GM21423 (cell line): ENCODE measurements around the gene HNRNPA3.
"Not testable (repeated sequence)": the region's sequence is repeated elsewhere in the genome, so short reads cannot be mapped to it uniquely, and the experiment has no call there.

Experiments
- ATAC-seq: cut with Tn5 transposase; IDR thresholded peaks from one replicate; pipeline ENCODE4 v1.9.1; 2021; ENCODE audit warnings: mild to moderate bottlenecking, moderate library complexity; ENCODE audit not compliant: unreplicated experiment

Gene HNRNPA3

DNA sequence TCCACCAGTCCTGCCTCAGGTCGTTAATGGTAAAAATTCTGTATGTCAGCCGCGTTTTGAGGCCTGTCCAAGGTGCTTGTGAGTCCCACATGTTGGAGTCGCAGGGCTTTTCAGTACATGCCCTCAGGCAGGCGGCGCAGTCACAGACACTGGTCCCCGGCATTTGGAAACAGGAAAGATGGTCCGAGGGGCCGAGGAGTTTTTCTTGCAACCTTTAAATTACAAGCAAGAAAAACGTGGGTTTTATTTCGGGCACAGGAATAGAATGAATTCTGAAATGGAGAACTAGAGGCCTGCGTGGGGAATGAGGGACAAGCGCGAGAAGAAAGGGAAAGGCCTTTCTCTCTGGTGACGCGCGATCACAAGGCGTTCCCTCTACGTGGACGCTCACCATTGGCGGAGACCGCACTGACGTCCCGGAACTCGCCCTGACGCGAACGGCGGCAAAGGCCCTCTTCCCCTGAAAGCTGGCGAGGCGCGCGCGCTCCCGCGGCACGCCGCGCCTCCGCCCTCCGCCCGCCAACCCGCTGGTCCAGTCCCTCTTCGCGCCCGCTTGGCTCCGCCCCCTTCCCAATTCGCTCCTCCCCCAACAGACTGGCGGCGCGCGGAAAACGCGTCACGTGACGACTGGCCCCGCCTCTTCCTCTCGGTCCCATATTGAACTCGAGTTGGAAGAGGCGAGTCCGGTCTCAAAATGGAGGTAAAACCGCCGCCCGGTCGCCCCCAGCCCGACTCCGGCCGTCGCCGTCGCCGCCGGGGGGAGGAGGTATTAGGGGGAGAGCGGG is at the start of gene HNRNPA3:
HNRNPA3 (plus strand) TSS at position 689 of the 785 bp plus-strand sequence; CDS start at position 695, 6 bp downstream.
- ATAC-seq: peak; percentile 92

DNA sequence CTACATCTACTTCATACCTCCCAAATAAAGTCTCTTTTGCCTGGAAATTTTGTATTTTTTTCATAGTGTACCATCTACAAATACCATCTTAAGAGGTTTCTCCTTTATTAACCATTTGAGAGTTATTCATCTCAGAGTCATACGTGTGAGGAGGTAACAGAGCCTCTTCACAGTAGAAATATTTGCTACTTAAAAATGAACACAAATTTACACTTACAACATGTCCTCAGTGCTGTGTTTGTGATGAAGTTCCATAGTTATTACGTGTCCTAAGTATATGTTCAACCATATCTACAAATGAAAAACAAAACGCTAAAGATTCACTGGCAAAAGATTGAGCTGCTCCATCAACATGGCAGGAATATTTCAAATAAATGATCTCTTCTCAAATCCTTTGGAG is 48.5 kb upstream of the HNRNPA3 start:
- no peak for ATAC-seq

DNA sequence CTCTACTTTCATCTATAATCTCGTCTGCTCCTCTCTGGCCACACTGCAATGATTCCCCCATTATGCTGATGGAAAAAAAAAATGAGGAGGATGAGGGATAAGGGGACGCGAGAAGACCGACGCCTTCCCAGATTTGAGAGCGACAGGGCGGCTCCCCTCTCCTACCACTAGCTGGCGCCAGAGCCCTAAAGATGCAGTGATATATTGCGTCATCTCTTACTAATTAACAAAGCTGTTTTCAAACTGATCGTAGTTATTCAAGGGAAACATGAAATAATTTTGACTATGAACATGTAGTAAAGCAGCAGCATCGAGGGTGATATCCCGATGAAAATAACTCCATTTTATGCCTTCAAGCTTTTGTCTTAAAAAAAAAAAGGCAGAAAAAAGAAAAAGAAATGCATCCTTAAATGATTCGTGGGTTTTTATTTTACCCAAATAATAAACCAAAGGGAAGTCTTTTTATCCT is 48.0 kb upstream of the HNRNPA3 start:
- peak; percentile 55 for ATAC-seq

DNA sequence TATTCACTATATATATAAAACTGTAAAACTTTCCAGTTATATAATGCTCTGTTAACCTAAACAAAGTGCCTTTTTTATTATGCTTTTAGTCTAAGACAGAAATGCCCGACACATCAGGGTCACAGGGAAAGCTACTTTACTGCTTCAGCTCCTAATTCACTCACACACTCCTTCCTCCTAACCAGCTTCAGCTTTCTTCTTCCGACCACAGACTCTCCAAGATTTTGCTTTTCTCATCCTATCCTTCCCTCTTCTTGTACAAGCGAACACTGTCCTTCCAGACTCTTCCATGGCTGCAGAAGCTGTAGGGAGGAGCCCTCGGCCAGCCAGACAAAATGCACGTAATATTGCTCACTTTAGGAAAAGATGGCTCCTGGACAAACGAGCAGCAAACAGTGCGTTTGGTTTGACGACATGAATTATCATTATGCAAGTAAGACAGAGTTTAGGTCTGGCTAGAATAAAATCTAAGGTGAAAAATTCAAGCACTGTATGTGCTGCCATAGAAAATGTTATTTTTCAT is 47.5 kb upstream of the HNRNPA3 start:
- no peak for ATAC-seq

DNA sequence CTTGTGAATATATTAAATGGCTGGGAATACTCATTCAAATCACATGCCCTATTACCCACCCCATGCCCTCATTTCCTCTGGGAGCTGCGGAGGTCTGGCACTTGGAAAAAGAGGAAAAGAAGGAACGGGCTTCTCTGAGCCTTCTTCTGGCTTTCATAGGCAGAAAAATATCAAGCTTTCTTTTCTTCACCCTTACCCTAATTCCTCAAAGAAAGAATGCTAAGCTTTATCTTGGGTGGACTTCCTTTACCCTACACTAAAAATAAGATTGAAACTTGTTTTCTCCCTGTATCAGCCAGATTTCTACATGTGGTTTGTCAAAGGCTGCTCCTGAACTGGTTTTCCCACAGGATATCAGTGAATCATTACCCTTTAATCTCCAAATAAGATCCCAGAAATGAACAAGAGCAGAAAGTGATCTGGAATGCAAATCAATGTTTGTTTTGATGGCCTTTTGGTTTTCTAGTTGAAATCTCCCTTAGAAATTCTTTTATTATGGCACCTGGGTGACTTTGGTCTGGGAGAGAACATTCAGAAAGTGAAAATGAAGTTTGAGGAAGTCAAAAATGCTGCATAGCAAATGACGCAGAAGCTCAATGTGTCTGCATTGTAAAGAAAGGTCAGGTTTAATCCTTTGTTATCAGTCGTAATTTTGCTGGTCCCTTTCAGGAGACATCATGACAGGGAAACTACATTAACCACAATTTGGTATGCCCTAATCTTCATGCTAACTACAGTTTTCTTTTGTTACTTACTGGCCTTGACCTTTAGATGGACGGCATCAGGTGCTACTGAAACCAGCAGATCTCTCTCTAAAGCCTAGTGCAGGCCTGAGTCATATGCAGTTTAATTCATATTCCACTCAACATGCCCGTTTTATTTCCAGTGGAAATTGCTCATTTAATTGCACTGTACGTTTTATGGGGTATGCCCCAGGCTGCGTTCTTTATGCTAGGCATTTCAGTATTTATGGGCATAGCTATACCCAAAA is 46.6 kb upstream of the HNRNPA3 start:
- peak; percentile 63 for ATAC-seq

DNA sequence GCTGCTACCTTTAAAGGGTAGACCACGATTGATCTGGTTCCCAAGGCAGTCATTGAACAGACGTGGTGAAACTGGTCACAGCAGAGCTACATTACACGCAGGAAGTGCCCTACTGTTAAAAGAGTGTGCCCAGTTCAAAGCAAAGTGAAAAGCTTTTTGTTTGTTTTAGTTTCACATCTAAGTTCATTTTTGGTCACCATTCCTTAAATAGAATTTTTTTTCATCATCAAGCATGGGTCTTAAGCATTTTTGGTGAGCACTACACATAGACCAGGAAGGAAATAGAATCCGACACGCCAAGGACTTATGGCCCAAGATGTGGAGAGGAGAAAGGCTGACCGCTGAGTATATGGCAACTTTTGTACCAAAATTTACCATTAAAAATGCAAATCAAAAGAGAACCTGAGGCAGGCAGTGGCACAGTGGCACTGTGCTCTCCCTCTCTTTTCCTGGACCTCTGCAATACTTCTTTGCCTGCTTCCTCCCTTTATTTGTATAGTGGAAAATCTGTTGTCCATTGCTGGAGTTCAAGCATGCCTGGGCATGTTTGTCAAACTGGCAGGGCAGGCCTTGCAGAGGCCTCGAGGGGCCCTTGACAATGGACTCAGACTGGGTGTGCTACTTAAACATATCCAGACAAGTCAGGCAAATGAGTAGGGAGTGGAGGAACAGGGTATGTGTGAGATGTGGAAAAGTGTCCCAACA is 42.6 kb upstream of the HNRNPA3 start:
- peak; percentile 56 for ATAC-seq

DNA sequence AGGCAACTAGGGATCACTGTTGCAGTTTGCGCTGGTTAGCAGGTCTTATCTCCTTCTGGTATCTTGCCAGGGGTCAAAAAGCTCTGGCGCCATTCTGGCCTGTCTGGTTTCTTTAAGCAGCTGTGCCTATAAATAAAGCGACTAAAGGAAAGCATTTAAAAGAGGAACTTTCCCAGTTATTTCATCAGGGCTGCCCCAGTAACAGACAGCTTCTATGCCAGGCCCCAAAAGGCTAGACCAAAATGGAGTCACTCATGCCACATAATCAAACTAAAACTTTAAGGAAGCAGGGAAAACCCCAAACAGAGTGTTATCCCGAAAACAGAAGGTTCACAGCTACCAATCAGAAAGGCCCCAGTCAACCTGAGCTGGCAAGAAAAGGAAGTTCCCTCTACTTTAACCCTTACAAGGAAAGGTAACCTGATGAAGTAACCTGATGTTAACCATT is 41.2 kb upstream of the HNRNPA3 start:
- no peak for ATAC-seq

DNA sequence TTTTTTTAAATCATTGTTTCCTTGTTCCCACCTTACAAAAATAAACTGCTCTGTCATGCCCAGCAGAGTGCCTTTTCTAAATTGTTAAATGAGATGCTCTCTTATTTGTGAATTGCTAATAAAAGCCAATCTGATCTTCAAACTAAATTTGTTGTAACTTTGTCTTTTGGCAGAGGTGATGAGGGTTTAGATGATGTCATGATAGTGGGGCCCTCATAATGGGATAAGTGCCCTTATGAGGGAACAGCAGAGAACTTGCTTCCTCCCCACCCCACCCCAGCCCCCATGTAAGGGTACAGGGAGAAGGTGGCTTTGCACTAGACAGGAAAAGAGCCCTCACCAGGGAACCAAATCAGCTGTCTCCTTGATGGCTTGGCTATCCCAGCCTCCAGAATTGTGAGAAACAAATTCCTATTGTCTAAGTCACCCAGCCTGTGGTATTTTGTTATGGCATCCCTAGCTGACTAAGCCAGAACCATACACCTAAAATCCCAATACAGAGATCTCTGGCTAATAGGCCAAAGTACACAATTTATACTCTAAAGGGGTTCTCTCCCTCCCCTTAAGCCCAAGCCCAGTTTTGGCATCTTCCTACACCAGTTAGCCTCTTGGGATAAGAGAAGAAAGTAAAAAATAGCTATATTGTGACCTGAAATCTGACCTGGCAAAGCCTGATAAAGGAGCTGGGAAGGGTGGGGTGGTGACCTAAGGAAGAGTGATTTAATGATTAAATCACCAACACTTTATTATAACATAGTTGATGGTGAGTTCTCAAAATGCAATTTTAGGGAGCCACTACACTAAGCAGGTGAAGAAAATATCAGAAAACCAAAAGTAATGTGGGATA is 40.3 kb upstream of the HNRNPA3 start:
- no peak for ATAC-seq

DNA sequence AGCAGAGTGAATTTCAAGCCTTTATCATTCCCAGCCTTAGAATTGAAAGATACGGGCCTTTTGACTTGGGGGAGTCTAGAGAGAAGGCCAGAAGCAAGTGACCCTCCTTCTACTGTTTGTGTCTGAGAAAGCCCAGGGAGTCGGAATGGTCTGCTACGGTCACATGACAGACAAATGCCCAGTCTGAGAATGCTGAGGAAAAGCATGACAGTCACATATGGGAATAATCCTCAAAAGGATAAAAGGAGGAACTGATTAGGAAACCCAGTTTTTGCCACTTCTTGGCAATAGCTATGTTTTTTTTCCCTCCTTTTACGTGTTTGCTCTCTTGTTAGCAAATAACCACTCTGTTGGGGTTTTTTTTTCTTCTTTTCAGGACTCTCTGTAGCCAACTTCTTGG is 38.1 kb upstream of the HNRNPA3 start:
- no peak for ATAC-seq

DNA sequence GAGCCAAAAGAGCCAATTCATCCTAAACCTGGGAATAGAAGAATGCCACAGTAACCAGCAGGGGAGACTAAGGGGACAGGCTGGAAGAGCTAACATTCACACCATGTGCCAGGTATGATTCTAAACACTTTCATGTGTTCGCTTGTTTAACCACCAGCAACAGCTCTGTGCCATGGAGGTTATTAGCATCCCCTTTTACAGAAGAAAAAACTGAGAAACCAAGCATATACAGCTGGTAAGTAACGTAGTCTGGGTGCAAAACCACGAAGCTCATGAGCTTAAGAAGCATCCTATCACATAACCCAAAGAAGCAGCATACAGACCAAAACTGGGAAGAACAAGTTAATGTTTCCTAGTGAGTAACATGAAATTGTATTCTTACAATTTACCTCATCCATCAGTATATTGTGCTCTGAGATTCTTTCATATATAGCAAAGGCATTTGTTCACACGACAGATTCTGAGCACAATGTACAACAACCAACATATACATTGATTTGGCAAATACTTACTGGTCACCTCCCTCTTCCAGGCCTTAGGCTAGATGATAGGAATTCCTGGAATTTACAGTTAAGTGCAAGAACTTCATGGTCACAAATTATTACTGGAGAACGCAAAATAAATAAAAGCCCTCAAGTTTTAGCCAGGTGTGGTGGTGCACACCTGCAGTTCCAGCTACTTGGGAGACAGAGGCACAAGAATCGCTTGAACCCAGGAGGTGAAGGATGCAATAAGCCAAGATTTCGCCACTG is 36.5 kb upstream of the HNRNPA3 start:
- ATAC-seq: no peak

DNA sequence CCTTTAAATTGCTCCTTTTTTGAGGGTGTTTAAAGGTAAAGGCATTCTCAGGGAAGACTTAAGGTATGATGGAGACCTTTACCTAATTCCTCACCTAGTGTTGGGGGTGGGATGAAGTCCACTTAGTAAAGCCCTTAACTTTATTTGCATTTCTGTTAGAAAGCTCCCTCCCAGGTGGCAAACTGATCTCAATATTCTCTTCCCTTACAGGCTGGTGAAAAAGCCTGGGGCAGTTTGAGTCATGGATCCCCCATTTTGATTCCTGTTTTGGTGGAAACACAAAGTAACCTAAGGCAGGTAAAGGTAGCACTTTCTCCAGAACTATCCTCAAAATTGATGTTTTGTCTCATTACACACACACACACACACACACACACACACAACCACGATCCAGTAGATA is 33.8 kb upstream of the HNRNPA3 start:
- no peak for ATAC-seq

DNA sequence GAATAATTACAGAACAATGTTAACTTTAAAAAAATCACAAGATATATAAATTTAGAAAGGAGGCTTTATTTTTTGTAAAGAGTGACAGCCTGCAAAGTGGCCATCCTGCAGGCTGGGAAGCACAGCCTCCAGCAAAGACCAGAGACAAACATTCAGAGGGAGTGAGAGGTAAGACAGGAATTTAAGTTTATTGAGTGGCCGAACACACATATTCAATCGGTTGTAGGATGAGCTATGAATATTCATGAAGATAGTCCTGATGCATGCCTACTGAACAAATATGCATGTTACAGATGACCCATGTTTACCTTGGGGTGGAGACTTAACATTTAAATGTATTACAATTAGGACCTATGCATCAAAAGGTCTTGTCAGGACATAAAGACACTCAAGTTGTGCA is 33.4 kb upstream of the HNRNPA3 start:
- ATAC-seq: no peak

DNA sequence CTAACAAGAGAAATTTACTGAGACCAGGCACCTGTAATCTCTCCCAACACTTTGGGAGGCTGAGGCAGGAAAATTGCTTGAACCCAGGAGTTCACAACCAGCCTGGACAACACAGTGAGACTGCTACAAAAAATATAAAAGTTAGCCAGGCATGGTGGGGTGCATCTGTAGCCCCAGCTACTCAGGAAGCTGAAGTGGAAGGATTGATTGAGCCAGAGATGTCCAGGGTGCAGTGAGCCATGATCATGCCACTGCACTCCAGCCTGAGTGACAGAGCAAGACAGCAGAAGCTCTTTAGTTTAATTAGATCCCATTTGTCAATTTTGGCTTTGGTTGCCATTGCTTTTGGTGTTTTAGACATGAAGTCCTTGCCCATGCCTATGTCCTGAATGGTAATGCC is 32.9 kb upstream of the HNRNPA3 start:
- not testable (repeated sequence) for ATAC-seq

DNA sequence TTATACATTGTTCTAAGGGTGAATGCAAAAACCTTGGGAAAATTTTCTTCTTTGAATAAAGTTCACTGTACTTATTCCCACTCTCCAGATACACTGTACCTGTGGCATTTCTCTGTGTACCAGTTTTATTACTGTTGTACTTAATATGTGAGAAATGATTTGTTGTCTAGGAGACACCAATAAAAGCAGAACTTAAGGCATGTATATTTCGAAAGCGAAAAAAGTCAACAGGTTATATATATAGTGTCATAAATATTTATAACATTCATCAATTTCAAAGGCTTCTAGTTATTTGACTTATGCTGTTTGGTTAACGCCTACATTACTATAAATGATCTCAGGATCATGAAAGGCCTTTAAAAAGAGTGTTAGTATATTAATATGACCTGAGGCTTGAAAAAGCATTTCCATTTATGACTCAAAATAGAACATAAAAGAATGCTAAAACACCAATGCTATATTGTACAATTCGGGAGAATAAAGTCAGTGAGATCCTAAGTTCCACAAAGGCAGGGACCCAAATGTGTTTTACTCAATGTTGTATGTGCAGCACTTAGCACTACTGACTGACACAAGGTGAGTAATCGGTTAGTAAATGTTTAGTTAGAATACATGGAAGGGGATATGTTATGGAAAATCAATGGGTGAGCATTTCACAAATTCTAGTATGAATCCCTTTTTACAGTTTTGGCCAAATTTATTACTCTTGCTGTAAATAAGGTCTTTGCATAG is 32.2 kb upstream of the HNRNPA3 start:
- ATAC-seq: no peak

DNA sequence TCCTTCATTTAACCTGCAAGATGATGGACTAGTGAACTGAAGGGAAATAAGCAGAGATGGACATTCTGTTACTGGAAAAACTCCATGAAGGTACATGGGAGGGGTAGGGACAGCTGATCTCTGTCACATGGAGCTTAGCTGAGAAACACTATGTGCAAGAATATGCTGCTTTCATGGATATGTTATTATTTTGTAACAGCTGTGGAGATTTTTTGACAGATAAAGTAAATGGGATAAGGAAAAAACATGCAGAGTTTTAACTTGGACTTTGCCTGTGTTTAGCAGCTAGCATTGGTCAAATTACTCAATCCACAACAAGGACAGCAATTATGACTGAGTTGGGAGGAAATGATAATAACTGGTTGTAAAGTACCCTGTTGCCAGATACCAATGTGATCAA is 28.7 kb upstream of the HNRNPA3 start:
- no peak for ATAC-seq

DNA sequence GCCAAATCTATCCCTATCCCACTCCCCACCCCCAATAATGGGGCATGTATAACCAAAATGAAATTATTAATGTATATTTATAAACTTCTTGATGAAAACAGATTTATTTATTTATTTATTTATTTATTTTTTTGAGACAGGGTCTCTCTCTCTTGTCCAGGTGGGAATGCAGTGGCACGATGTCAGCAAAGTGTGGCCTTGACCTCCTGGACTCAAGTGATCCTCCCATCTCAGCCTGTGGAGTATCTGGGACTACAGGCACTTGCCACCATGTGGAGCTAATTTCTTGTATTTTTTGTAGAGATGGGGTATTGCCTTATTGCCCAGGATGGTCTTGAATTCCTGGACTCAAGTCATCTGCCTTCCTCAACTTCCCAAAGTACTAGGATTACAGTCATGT is 28.0 kb upstream of the HNRNPA3 start:
- no peak for ATAC-seq

DNA sequence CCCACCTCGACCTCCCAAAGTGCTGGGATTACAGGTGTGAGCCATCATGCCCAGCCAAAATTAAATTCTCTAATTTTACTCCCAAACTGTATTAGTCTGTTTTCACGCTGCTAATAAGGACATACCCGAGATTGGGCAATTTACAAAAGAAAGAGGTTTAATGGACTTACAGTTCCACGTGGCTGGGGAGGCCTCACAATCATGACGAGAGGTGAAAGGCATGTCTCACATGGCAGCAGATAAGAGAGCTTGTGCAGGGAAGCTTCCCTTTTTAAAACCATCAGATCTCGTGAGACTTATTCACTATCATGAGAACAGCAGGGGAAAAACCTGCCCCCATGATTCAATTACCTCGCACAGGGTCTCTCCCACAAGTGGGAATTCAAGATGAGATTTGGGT is 26.6 kb upstream of the HNRNPA3 start:
- ATAC-seq: not testable (repeated sequence)

DNA sequence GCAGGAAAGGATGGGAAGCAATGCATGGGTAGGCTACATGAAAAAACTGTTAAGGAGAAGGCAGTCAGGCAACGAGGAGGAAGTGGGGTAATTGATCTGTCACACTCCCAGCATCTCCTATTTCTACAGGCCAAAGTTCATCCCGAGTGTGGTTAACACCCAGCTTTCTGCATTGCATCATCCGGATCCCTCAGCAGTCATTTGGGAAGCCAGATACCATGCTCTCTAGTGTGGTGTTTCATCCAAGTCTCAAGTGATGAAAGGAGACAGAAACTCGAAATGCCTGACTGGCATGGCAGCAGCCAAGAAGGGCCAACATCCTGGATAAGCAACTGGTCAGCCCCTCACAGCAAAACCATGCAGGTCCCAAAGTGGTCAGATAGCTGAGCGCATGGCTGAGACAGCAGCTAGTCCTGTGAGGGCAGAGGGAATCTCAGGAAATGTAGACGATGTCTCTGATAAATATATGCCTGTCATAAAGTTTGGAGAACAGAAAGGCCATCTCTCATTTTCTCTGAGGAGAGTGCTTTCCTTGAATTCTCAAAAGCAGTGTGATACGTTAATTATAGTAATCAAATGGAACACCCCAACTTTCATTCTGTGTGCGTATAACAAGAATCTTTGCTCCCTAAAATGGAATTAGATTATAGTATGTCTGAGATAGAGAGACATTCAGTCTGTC is 24.8 kb upstream of the HNRNPA3 start:
- no peak for ATAC-seq
